ENCODE results near the gene SIPA1L3. TPM values are rescaled to one million over a fixed set of nuclear protein-coding genes. Genes with fewer than 3 reads are reported as not detected.

Gene SIPA1L3
- total RNA-seq, 1 donor from 2014 or later = 27.1 TPM

- DNase-seq (ENCODE audit: low spot score in 2 of 2) = no peak
- intact Hi-C loops (cut with DNase I) = no loop called here
- no peak for TF ChIP-seq CTCF (IDR thresholded peaks at IDR 0.05)
- H3K4me3 ChIP-seq = no peak overlapping the region
- no peaks in the 10 kb centered on the region for H3K4me1 ChIP-seq
- H3K27ac ChIP-seq = no peak overlapping the region
- H3K36me3 ChIP-seq = no peaks in the 10 kb centered on the region
- H3K9me3 ChIP-seq = no peaks in the 10 kb centered on the region
- no peaks in the 10 kb centered on the region for H3K27me3 ChIP-seq
These were observed 166.1 kb downstream of the SIPA1L3 start for GRCh38 chr19:38072776-38073750.

- DNase-seq (ENCODE audit: low spot score in 2 of 2) = no peak
- Histone ChIP-seq H3K27ac (no peak overlapping the region), H3K27me3 (no peaks in the 10 kb centered on the region), H3K4me3 (no peak overlapping the region), H3K4me1 (no peaks in the 10 kb centered on the region), H3K9me3 (no peaks in the 10 kb centered on the region), H3K36me3 (no peaks in the 10 kb centered on the region)
- TF ChIP-seq CTCF (IDR thresholded peaks at IDR 0.05) = no peak
- intact Hi-C loops (cut with DNase I) = no loop called here
These were observed 167.1 kb downstream of the SIPA1L3 start for GRCh38 chr19:38073841-38074685.

GRCh38 chr19:38076337-38076736 is 169.3 kb downstream of the SIPA1L3 start:
- no peak overlapping the region for H3K4me3 ChIP-seq
- intact Hi-C loops (cut with DNase I) = no loop called here
- TF ChIP-seq CTCF (IDR thresholded peaks at IDR 0.05) = no peak

GRCh38 chr19:38078302-38078930 is 171.4 kb downstream of the SIPA1L3 start:
- Histone ChIP-seq H3K27ac (no peak overlapping the region), H3K9me3 (no peaks in the 10 kb centered on the region), H3K27me3 (no peaks in the 10 kb centered on the region), H3K4me1 (no peaks in the 10 kb centered on the region), H3K36me3 (peaks cover 21 to 23% of the 10 kb centered on the region in 2 donors), H3K4me3 (no peak overlapping the region)
- DNase-seq (ENCODE audit: low spot score in 2 of 2) = no peak
- no peak for TF ChIP-seq CTCF (IDR thresholded peaks at IDR 0.05)
- intact Hi-C loops (cut with DNase I) = no loop called here

More at GRCh38 chr19:38076337-38076736, 169.3 kb downstream of the SIPA1L3 start:
- Histone ChIP-seq H3K36me3 (peaks cover 2% of the 10 kb centered on the region in 2 donors), H3K9me3 (no peaks in the 10 kb centered on the region), H3K27ac (no peak overlapping the region), H3K27me3 (no peaks in the 10 kb centered on the region), H3K4me1 (no peaks in the 10 kb centered on the region)
- DNase-seq (ENCODE audit: low spot score in 2 of 2) = no peak

GRCh38 chr19:38079926-38080380 is 172.9 kb downstream of the SIPA1L3 start:
- Histone ChIP-seq H3K9me3 (no peaks in the 10 kb centered on the region), H3K27me3 (no peaks in the 10 kb centered on the region), H3K4me1 (no peaks in the 10 kb centered on the region), H3K4me3 (no peak overlapping the region), H3K27ac (no peak overlapping the region), H3K36me3 (peaks cover 21 to 23% of the 10 kb centered on the region in 2 donors)
- intact Hi-C loops (cut with DNase I) = no loop called here
- DNase-seq (ENCODE audit: low spot score in 2 of 2) = no peak
- no peak for TF ChIP-seq CTCF (IDR thresholded peaks at IDR 0.05)
